Measurements from ENCODE around the gene IL17F. TPM values are rescaled to one million over a fixed set of nuclear protein-coding genes. Genes with fewer than 3 reads are reported as not detected.

The IL17F gene
- total RNA-seq, 1 experiment from 2014 or later = not detected

DNA sequence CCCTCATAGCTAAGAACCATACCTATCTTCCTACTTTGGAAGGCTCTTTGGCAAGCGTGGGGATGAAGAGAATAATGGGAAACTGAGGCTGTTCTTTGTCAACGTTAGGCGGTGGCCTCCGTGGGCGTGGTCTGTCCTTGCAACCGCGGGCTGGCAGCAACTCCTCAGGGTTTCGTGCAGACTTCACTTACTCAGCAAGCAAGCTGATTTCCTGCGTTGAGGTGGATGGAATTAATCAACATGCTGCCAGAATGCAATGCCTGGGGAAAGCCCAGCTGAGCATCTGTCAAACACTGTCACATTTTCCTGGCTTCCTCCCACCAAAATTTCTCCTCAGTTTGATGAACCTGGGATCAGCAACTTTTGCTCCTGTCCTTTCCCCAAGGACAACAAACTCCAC, 9.2 kb upstream of the IL17F start:
- intact Hi-C loops (cut with micrococcal nuclease; ENCODE audit: unreplicated experiment) = no loop called here
- Histone ChIP-seq H3K4me3 (ENCODE audit: low read depth in 2 of 2, low read length in 2 of 2) (no peak overlapping the region), H3K4me1 (ENCODE audit: control insufficient read depth, insufficient read depth, low read length) (no peaks in the 10 kb centered on the region), H3K27ac (ENCODE audit: low read length) (no peak overlapping the region), H3K27me3 (ENCODE audit: control insufficient read depth, insufficient read depth, low read length) (peaks cover 27% of the 10 kb centered on the region), H3K9me3 (ENCODE audit: control insufficient read depth, insufficient read depth, low read depth, low read length) (no peaks in the 10 kb centered on the region), H3K36me3 (ENCODE audit: control insufficient read depth, insufficient read depth, low read length) (no peaks in the 10 kb centered on the region)
- ATAC-seq (no peak), DNase-seq (ENCODE audit: low read depth, low spot score) (no peak)
- TF ChIP-seq, protein P1, sequence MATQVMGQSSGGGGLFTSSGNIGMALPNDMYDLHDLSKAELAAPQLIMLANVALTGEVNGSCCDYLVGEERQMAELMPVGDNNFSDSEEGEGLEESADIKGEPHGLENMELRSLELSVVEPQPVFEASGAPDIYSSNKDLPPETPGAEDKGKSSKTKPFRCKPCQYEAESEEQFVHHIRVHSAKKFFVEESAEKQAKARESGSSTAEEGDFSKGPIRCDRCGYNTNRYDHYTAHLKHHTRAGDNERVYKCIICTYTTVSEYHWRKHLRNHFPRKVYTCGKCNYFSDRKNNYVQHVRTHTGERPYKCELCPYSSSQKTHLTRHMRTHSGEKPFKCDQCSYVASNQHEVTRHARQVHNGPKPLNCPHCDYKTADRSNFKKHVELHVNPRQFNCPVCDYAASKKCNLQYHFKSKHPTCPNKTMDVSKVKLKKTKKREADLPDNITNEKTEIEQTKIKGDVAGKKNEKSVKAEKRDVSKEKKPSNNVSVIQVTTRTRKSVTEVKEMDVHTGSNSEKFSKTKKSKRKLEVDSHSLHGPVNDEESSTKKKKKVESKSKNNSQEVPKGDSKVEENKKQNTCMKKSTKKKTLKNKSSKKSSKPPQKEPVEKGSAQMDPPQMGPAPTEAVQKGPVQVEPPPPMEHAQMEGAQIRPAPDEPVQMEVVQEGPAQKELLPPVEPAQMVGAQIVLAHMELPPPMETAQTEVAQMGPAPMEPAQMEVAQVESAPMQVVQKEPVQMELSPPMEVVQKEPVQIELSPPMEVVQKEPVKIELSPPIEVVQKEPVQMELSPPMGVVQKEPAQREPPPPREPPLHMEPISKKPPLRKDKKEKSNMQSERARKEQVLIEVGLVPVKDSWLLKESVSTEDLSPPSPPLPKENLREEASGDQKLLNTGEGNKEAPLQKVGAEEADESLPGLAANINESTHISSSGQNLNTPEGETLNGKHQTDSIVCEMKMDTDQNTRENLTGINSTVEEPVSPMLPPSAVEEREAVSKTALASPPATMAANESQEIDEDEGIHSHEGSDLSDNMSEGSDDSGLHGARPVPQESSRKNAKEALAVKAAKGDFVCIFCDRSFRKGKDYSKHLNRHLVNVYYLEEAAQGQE (IDR thresholded peaks at IDR 0.05; ENCODE audit: insufficient read depth in 1 of 2, low read depth in 2 of 2, low read length in 1 of 2) = no peak
- TF ChIP-seq TCF7L2 (IDR thresholded peaks at IDR 0.05; ENCODE audit: low read depth, low read length) = no peak
- TF ChIP-seq, protein P2, sequence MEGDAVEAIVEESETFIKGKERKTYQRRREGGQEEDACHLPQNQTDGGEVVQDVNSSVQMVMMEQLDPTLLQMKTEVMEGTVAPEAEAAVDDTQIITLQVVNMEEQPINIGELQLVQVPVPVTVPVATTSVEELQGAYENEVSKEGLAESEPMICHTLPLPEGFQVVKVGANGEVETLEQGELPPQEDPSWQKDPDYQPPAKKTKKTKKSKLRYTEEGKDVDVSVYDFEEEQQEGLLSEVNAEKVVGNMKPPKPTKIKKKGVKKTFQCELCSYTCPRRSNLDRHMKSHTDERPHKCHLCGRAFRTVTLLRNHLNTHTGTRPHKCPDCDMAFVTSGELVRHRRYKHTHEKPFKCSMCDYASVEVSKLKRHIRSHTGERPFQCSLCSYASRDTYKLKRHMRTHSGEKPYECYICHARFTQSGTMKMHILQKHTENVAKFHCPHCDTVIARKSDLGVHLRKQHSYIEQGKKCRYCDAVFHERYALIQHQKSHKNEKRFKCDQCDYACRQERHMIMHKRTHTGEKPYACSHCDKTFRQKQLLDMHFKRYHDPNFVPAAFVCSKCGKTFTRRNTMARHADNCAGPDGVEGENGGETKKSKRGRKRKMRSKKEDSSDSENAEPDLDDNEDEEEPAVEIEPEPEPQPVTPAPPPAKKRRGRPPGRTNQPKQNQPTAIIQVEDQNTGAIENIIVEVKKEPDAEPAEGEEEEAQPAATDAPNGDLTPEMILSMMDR (IDR thresholded peaks at IDR 0.05) = no peak
- TF ChIP-seq SIN3A (IDR thresholded peaks at IDR 0.05; ENCODE audit: borderline replicate concordance, insufficient read depth, low read depth, low read length) = no peak
- no peak for TF ChIP-seq POLR2AphosphoS5 (IDR thresholded peaks at IDR 0.05; ENCODE audit: low read depth, low read length)
- ChIA-PET CTCF (interaction anchor here (0.7 kb wide), 1 partner anchor 99 kb away, joined by 5 read pairs; no protein-coding TSS in a partner anchor), POLR2A (interaction anchor here (0.7 kb wide), 1 partner anchor 10 kb away, joined by 5 read pairs; no protein-coding TSS in a partner anchor)
- in situ Hi-C loops (cut with HindIII; ENCODE audit: low pct_unique_long_range_greater_than_20kb, low sequenced_read_pairs) = no loop called here
- BruUV-seq (replicated peaks) = no TSS peak

DNA sequence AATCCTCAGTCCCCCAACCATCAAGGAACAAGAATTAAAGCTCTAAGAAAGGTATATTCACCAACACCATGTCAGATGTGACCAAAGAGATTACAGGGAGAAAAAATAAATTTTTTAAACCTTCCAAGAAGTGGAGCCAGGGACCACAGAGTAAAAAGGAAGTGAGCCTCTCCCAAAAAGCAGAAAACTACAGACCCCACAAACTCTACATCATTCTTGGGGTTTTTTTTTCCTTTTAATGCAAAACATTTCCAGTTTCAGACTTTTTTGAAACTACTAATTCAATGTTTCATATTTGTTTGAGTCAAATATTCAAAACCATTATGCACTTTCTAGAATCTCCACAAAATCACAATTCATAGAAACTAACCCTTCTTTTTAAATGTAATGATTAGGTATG, 6.8 kb upstream of the IL17F start:
- in situ Hi-C loops (cut with HindIII; ENCODE audit: low pct_unique_long_range_greater_than_20kb, low sequenced_read_pairs) (no loop called here), intact Hi-C loops (cut with micrococcal nuclease; ENCODE audit: unreplicated experiment) (no loop called here)
- CTCF ChIA-PET = no interaction called here
- Histone ChIP-seq H3K27me3 (ENCODE audit: control insufficient read depth, insufficient read depth, low read length) (peaks cover 34% of the 10 kb centered on the region), H3K4me1 (ENCODE audit: control insufficient read depth, insufficient read depth, low read length) (no peaks in the 10 kb centered on the region), H3K9me3 (ENCODE audit: control insufficient read depth, insufficient read depth, low read depth, low read length) (no peaks in the 10 kb centered on the region), H3K36me3 (ENCODE audit: control insufficient read depth, insufficient read depth, low read length) (no peaks in the 10 kb centered on the region), H3K4me3 (ENCODE audit: low read depth in 2 of 2, low read length in 2 of 2) (no peak overlapping the region), H3K27ac (ENCODE audit: low read length) (no peak overlapping the region)
- ATAC-seq (no peak), DNase-seq (ENCODE audit: low read depth, low spot score) (no peak)
- POLR2A ChIA-PET = no interaction called here
- no TSS peak for BruUV-seq (replicated peaks)
- TF ChIP-seq, protein P2 (IDR thresholded peaks at IDR 0.05) = no peak
- TF ChIP-seq POLR2AphosphoS5 (IDR thresholded peaks at IDR 0.05; ENCODE audit: low read depth, low read length) (no peak), TCF7L2 (IDR thresholded peaks at IDR 0.05; ENCODE audit: low read depth, low read length) (no peak), SIN3A (IDR thresholded peaks at IDR 0.05; ENCODE audit: borderline replicate concordance, insufficient read depth, low read depth, low read length) (no peak)
- TF ChIP-seq, protein P1 (IDR thresholded peaks at IDR 0.05; ENCODE audit: insufficient read depth in 1 of 2, low read depth in 2 of 2, low read length in 1 of 2) = no peak

All from Panc1 (cell line).